Measurements from ENCODE around the gene PMM1.

The PMM1 gene

DNA sequence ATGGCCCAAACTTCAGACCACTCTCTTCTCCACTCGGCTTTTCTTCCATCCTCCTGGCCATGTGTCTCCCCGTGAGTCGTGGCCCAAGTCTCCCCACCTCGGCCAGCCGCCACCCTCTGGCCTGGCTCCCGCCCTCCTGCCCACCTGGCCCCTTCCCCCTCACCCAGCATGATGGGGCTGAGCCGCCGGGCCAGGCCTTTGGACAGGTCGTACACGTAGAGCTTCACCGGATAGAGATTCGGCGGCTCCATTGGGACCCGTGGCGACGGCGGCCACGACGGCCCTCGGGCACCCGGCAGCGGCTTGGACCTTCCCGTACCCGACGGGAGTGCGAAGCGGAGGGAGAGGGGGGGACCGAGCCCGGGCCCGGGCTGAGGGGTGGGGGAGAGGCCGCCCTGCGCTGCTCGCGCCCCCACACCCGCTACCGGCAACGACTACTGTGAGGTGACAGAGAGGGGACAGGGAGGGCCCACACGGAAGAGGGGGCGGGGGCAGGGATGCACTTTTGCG is 31.0 kb upstream of the PMM1 start, which contains the start of gene DESI1:
TSS of gene DESI1 (minus strand) at position 455 of the 510 bp plus-strand sequence. CDS start at position 251, 204 bp downstream.
- Histone ChIP-seq H3K27me3 (ENCODE audit: insufficient read depth, low read length) (no peaks in the 10 kb centered on the region), H3K4me1 (ENCODE audit: insufficient read depth, low read length) (peaks cover 12% of the 10 kb centered on the region; the same call in 1 of the 2 replicates), H3K36me3 (ENCODE audit: insufficient read depth, low read depth, low read length) (peaks cover 28% of the 10 kb centered on the region), H3K9ac (ENCODE audit: low read depth, low read length) (peak within 1 kb of the TSS; percentile 96), H3K9me3 (ENCODE audit: insufficient read depth, low read depth, low read length) (no peaks in the 10 kb centered on the region), H3K27ac (ENCODE audit: low read length) (peak within 1 kb of the TSS; percentile 95), H3K4me3 (ENCODE audit: low read length) (peak within 1 kb of the TSS; percentile 79)

DNA sequence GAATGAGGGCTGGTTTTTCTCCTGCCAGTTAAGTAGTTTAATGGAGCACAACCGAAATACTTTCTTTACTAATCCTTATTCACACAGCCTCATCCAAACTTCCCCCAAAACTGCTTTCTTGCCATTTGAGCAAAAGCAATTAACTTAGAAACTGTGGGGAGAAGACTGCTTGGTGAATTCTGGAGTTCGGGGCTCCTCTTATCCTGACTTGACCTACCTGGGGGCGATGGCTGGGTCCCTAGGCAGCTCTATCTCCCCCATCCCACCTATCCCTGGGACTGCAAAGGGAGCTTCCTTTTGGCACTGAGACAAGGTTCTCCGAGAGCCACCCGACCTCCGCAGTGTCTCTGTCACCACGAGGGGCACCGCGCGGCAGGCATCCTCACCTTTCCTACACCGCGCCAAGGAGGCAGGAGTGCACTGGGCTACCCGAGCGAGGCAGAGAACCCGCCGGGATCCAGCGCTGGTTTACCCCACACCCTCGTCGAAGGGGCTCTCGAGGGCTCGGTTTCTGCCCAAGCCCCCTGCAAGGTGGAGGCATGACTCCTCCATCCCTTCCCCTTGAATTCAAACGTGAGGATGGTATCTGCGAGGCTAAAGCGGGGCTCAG is 30.4 kb upstream of the PMM1 start:
- H3K9me3 ChIP-seq (ENCODE audit: insufficient read depth, low read depth, low read length): no peaks in the 10 kb centered on the region

GRCh38 chr22:41613456-41613855 is 23.8 kb upstream of the PMM1 start:
- H3K9me3 ChIP-seq (ENCODE audit: insufficient read depth, low read depth, low read length): no peaks in the 10 kb centered on the region
- no peak overlapping the region for H3K4me3 ChIP-seq (ENCODE audit: low read length)
- H3K4me1 ChIP-seq (ENCODE audit: insufficient read depth, low read length): no peaks in the 10 kb centered on the region
- 0 out of 2 replicates have a peak, but pooled peaks cover 4% of the 10 kb centered on the region for H3K36me3 ChIP-seq (ENCODE audit: insufficient read depth, low read depth, low read length)
- no peak overlapping the region for H3K9ac ChIP-seq (ENCODE audit: low read depth, low read length)
- H3K27ac ChIP-seq (ENCODE audit: low read length): no peak overlapping the region
- H3K27me3 ChIP-seq (ENCODE audit: insufficient read depth, low read length): no peaks in the 10 kb centered on the region

More for the DNA sequence above, 30.4 kb upstream of the PMM1 start:
- peak overlapping the region; percentile 96 for H3K9ac ChIP-seq (ENCODE audit: low read depth, low read length)
- H3K27ac ChIP-seq (ENCODE audit: low read length): peak overlapping the region; percentile 92
- H3K36me3 ChIP-seq (ENCODE audit: insufficient read depth, low read depth, low read length): peaks cover 23% of the 10 kb centered on the region
- H3K27me3 ChIP-seq (ENCODE audit: insufficient read depth, low read length): no peaks in the 10 kb centered on the region
- peaks cover 12% of the 10 kb centered on the region; the same call in 1 of the 2 replicates for H3K4me1 ChIP-seq (ENCODE audit: insufficient read depth, low read length)
- H3K4me3 ChIP-seq (ENCODE audit: low read length): peak overlapping the region; percentile 79

DNA sequence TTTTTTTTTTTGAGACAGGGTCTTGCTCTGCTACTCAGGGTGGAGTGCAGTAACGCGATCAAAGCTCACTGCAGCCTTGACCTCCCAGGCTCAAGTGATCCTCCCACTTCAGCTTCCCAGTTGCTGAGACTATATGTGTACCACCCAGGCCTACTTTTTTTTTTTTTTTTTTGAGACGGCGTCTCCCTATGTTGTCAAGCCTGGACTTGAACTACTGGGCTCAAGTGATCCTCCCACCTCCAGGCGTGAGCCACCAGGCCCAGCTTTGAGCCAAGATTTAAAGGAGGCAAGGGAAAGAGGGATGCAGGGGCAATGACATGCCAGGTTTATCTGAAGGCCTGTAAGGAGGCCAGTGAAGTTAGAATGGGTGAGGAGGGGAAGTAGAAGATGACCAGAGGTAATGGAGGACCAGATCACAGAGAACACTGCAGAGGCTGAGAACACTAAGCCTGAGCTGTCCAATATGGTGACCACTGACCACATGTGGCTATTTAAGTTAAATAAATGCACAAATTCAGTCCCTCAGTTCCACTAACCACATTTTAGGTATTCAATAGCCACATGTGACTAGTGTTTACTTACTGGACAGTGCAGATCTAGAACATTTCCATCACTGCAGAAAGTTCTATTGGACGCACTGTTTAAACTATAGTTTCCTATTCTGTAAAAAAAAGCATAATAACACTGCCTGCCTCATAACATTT is 23.1 kb upstream of the PMM1 start:
- no peaks in the 10 kb centered on the region for H3K4me1 ChIP-seq (ENCODE audit: insufficient read depth, low read length)
- no peak overlapping the region for H3K9ac ChIP-seq (ENCODE audit: low read depth, low read length)
- H3K9me3 ChIP-seq (ENCODE audit: insufficient read depth, low read depth, low read length): no peaks in the 10 kb centered on the region
- H3K36me3 ChIP-seq (ENCODE audit: insufficient read depth, low read depth, low read length): 0 out of 2 replicates have a peak, but pooled peaks cover 4% of the 10 kb centered on the region
- H3K27me3 ChIP-seq (ENCODE audit: insufficient read depth, low read length): no peaks in the 10 kb centered on the region
- H3K27ac ChIP-seq (ENCODE audit: low read length): no peak overlapping the region
- no peak overlapping the region for H3K4me3 ChIP-seq (ENCODE audit: low read length)

DNA sequence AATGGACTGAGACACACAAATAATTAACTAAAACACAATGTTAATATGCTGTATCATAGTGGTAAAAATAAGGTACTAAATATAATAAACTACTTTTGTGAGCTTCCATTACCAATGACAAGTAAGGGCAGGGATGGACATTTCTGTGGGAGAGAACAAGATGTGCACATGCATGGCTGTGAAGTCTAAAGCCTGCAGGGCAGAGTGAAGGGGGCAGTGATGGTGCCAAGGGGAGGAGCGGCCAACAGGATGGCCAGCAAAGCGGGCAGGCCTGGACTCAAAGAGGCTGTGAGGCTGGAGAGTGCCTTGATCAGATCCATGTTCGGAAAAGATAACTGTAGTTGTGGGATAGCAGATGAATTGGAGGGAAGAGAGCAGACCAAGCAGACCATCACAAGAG is 18.7 kb upstream of the PMM1 start:
- Histone ChIP-seq H3K9me3 (ENCODE audit: insufficient read depth, low read depth, low read length) (no peaks in the 10 kb centered on the region), H3K36me3 (ENCODE audit: insufficient read depth, low read depth, low read length) (peaks cover 28% of the 10 kb centered on the region), H3K27ac (ENCODE audit: low read length) (no peak overlapping the region), H3K4me1 (ENCODE audit: insufficient read depth, low read length) (no peaks in the 10 kb centered on the region), H3K9ac (ENCODE audit: low read depth, low read length) (no peak overlapping the region), H3K27me3 (ENCODE audit: insufficient read depth, low read length) (no peaks in the 10 kb centered on the region), H3K4me3 (ENCODE audit: low read length) (no peak overlapping the region)

DNA sequence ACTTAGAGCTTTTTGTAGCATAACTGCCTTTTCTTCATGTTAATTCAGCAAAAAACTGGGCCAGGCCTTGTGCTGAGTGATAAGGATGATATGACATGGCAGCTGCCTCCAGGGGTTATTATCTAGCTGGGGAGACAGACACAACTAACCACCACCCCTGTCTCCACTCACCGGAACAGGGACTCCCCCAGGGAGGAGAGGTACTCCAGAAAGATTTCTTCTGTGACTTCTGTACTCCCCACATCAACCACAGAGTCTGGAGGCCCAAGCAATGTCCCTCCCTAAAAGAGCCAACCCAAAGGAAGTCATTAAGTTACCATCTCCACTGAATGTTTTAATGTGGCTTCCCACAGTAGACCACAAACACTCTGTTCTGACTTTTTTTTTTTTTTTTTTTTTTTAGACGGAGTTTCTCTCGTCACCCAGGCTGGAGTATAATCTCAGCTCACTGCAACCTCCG is 14.3 kb upstream of the PMM1 start:
- no peak overlapping the region for H3K4me3 ChIP-seq (ENCODE audit: low read length)
- no peak overlapping the region for H3K9ac ChIP-seq (ENCODE audit: low read depth, low read length)
- no peak overlapping the region for H3K27ac ChIP-seq (ENCODE audit: low read length)
- H3K27me3 ChIP-seq (ENCODE audit: insufficient read depth, low read length): no peaks in the 10 kb centered on the region
- peaks cover 57% of the 10 kb centered on the region for H3K36me3 ChIP-seq (ENCODE audit: insufficient read depth, low read depth, low read length)
- H3K9me3 ChIP-seq (ENCODE audit: insufficient read depth, low read depth, low read length): no peaks in the 10 kb centered on the region
- H3K4me1 ChIP-seq (ENCODE audit: insufficient read depth, low read length): no peaks in the 10 kb centered on the region

DNA sequence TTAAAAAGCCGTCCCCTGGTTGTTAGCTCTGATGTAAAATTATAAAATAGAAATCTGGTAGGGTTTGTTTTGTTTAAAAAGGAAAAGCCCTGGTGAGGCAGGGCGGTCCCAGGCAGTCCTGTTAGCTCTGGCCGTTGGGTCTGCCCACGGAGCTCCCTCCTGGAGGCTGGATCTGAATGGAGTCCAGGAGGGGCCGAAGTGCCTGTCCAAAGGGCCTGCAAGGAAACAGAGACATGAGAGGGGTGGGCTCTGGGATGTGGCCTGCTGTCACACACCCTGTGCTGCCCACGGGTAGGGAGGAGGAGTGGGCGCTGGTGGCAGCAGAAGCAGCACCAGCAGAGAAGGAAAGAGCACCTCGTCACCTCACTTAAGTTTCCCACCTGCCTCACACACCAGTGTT is 11.3 kb upstream of the PMM1 start:
- H3K36me3 ChIP-seq (ENCODE audit: insufficient read depth, low read depth, low read length): peaks cover 48% of the 10 kb centered on the region
- no peak overlapping the region for H3K27ac ChIP-seq (ENCODE audit: low read length)
- no peaks in the 10 kb centered on the region for H3K27me3 ChIP-seq (ENCODE audit: insufficient read depth, low read length)

GRCh38 chr22:41598891-41599635 is 9.4 kb upstream of the PMM1 start:
- no peaks in the 10 kb centered on the region for H3K27me3 ChIP-seq (ENCODE audit: insufficient read depth, low read length)
- no peak overlapping the region for H3K27ac ChIP-seq (ENCODE audit: low read length)
- H3K36me3 ChIP-seq (ENCODE audit: insufficient read depth, low read depth, low read length): peaks cover 35% of the 10 kb centered on the region
- no peaks in the 10 kb centered on the region for H3K9me3 ChIP-seq (ENCODE audit: insufficient read depth, low read depth, low read length)
- no peaks in the 10 kb centered on the region for H3K4me1 ChIP-seq (ENCODE audit: insufficient read depth, low read length)
- no peak overlapping the region for H3K4me3 ChIP-seq (ENCODE audit: low read length)
- no peak overlapping the region for H3K9ac ChIP-seq (ENCODE audit: low read depth, low read length)

More for the DNA sequence above, 11.3 kb upstream of the PMM1 start:
- no peaks in the 10 kb centered on the region for H3K9me3 ChIP-seq (ENCODE audit: insufficient read depth, low read depth, low read length)
- H3K4me1 ChIP-seq (ENCODE audit: insufficient read depth, low read length): no peaks in the 10 kb centered on the region
- H3K9ac ChIP-seq (ENCODE audit: low read depth, low read length): no peak overlapping the region
- H3K4me3 ChIP-seq (ENCODE audit: low read length): no peak overlapping the region

- Histone ChIP-seq H3K36me3 (ENCODE audit: insufficient read depth, low read depth, low read length) (peaks cover 27% of the 10 kb centered on the region), H3K4me1 (ENCODE audit: insufficient read depth, low read length) (no peaks in the 10 kb centered on the region), H3K27ac (ENCODE audit: low read length) (no peak overlapping the region), H3K27me3 (ENCODE audit: insufficient read depth, low read length) (no peaks in the 10 kb centered on the region), H3K9ac (ENCODE audit: low read depth, low read length) (no peak overlapping the region), H3K4me3 (ENCODE audit: low read length) (no peak overlapping the region), H3K9me3 (ENCODE audit: insufficient read depth, low read depth, low read length) (no peaks in the 10 kb centered on the region)
These were observed 8.4 kb upstream of the PMM1 start for GRCh38 chr22:41598081-41598480.

GRCh38 chr22:41597635-41597953 is 8.0 kb upstream of the PMM1 start:
- Histone ChIP-seq H3K27me3 (ENCODE audit: insufficient read depth, low read length) (no peaks in the 10 kb centered on the region), H3K4me3 (ENCODE audit: low read length) (no peak overlapping the region), H3K4me1 (ENCODE audit: insufficient read depth, low read length) (no peaks in the 10 kb centered on the region), H3K9ac (ENCODE audit: low read depth, low read length) (no peak overlapping the region), H3K9me3 (ENCODE audit: insufficient read depth, low read depth, low read length) (no peaks in the 10 kb centered on the region), H3K27ac (ENCODE audit: low read length) (no peak overlapping the region), H3K36me3 (ENCODE audit: insufficient read depth, low read depth, low read length) (peaks cover 22% of the 10 kb centered on the region)

DNA sequence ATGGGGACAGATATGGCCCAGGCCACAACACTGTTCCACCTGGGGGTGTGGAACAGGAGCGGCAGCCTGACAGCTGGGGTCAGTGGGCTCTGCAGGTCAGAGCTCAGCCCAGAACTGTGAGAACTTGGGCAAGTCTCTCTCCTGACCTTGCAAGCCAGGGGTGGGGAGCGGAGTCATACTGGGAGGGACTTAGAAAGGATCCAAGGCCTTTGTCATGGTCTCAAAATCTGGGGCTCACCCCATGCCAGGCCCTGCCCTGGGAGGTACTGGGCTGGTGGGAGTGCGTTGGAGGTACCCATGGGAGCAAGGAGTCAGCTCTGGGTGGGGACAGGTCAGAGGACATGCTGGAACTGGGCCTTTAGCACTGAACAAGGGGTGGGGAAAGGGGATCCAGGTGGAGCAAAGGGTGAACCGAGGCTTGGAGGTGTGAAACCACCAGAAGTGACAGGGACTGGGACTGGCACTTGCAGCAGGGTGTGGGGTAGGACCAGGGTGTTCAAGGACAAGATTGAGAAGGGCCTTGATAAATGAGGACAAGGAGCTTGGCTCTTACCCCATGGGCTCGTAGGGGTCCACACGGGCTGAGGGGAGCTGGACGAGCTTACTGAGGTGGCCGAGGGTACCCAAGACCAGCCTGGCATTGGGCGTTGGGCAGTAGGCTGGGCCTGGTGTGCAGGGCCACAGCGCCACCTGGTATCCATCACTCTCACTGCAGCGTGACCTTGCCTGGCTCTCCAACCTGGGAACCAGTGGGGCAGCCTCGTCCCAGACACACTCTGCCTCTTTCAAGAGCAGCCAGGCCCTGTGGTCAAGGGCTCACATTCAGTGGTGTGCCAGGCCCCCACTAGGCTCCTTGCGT is 7.4 kb upstream of the PMM1 start:
- Histone ChIP-seq H3K4me1 (ENCODE audit: insufficient read depth, low read length) (no peaks in the 10 kb centered on the region), H3K27ac (ENCODE audit: low read length) (no peak overlapping the region), H3K9ac (ENCODE audit: low read depth, low read length) (no peak overlapping the region), H3K36me3 (ENCODE audit: insufficient read depth, low read depth, low read length) (peaks cover 18% of the 10 kb centered on the region), H3K4me3 (ENCODE audit: low read length) (no peak overlapping the region), H3K9me3 (ENCODE audit: insufficient read depth, low read depth, low read length) (no peaks in the 10 kb centered on the region), H3K27me3 (ENCODE audit: insufficient read depth, low read length) (no peaks in the 10 kb centered on the region)
